Measurements from ENCODE around the gene MEF2B.
"Not testable (repeated sequence)": the region's sequence is repeated elsewhere in the genome, so short reads cannot be mapped to it uniquely, and the experiment has no call there.

DNA sequence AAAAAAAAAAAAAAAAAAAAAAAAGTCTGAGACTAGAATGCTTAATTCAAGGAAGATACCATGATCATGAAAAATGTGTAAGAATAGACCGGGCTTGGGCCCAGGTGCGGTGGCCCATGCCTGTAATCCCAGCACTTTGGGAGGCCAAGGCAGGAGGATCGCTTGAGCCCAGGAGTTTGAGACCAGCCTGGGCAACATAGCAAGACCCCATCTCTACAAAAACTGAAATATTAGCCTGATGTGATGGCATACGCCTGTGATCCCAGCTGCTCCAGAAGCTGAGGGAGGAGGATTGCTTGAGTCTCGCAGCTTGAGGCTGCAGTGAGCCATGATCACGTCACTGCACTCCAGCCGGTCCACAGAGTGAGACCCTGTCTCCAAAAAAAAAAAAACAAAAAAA is 63.1 kb downstream of the MEF2B start:
- TF ChIP-seq POLR2A, POLR2AphosphoS5 (IDR thresholded peaks at IDR 0.05): not testable (repeated sequence)
- TF ChIP-seq, protein P1, sequence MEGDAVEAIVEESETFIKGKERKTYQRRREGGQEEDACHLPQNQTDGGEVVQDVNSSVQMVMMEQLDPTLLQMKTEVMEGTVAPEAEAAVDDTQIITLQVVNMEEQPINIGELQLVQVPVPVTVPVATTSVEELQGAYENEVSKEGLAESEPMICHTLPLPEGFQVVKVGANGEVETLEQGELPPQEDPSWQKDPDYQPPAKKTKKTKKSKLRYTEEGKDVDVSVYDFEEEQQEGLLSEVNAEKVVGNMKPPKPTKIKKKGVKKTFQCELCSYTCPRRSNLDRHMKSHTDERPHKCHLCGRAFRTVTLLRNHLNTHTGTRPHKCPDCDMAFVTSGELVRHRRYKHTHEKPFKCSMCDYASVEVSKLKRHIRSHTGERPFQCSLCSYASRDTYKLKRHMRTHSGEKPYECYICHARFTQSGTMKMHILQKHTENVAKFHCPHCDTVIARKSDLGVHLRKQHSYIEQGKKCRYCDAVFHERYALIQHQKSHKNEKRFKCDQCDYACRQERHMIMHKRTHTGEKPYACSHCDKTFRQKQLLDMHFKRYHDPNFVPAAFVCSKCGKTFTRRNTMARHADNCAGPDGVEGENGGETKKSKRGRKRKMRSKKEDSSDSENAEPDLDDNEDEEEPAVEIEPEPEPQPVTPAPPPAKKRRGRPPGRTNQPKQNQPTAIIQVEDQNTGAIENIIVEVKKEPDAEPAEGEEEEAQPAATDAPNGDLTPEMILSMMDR (IDR thresholded peaks at IDR 0.05) = not testable (repeated sequence)
